GM19023 (cell line): ENCODE measurements around the gene POU5F2.

Experiments
- ATAC-seq: cut with Tn5 transposase; IDR thresholded peaks from one replicate; pipeline ENCODE4 v1.9.1; 2021; ENCODE audit warnings: mild to moderate bottlenecking, moderate library complexity; ENCODE audit not compliant: unreplicated experiment

Gene POU5F2

GRCh38 chr5:93717162-93717561 lies 24.2 kb downstream of the POU5F2 start:
- no peak for ATAC-seq

GRCh38 chr5:93716453-93716852 lies 24.9 kb downstream of the POU5F2 start:
- no peak for ATAC-seq

- no peak for ATAC-seq
Measured at GRCh38 chr5:93715761-93716160, 25.6 kb downstream of the POU5F2 start.

GRCh38 chr5:93715327-93715726 lies 26.1 kb downstream of the POU5F2 start:
- ATAC-seq = no peak

GRCh38 chr5:93708442-93708841 lies 33.0 kb downstream of the POU5F2 start:
- no peak for ATAC-seq

GRCh38 chr5:93705896-93706295 lies 35.5 kb downstream of the POU5F2 start:
- ATAC-seq = no peak

- ATAC-seq = no peak
Measured at GRCh38 chr5:93704996-93705395, 36.4 kb downstream of the POU5F2 start.

GRCh38 chr5:93691997-93692396 lies 49.4 kb downstream of the POU5F2 start:
- no peak for ATAC-seq
